GM12872 (cell line): ENCODE data around the gene MLYCD.

Source experiments
- CTCF ChIP-seq: IDR thresholded peaks from 3 replicates; pipeline ENCODE4 v1.5.1; 2011; ENCODE audit warnings: low read depth, mild to moderate bottlenecking, low read length, moderate library complexity; ENCODE audit not compliant: insufficient read depth

The MLYCD gene

GRCh38 chr16:83925957-83926725, 27.2 kb downstream of the MLYCD start:
- TF ChIP-seq CTCF = no peak

GRCh38 chr16:83926726-83927397, 27.9 kb downstream of the MLYCD start:
- TF ChIP-seq CTCF = peak; percentile 98

- no peak for TF ChIP-seq CTCF
Observed at GRCh38 chr16:83928341-83929055, 29.6 kb downstream of the MLYCD start.

GRCh38 chr16:83929811-83930555, 31.1 kb downstream of the MLYCD start:
- no peak for TF ChIP-seq CTCF

GRCh38 chr16:83930730-83931500, 32.0 kb downstream of the MLYCD start:
- TF ChIP-seq CTCF = no peak

- TF ChIP-seq CTCF = no peak
Observed at GRCh38 chr16:83931556-83931955, 32.6 kb downstream of the MLYCD start.
